ENCODE data around the gene CENPVL1.

The CENPVL1 gene

DNA sequence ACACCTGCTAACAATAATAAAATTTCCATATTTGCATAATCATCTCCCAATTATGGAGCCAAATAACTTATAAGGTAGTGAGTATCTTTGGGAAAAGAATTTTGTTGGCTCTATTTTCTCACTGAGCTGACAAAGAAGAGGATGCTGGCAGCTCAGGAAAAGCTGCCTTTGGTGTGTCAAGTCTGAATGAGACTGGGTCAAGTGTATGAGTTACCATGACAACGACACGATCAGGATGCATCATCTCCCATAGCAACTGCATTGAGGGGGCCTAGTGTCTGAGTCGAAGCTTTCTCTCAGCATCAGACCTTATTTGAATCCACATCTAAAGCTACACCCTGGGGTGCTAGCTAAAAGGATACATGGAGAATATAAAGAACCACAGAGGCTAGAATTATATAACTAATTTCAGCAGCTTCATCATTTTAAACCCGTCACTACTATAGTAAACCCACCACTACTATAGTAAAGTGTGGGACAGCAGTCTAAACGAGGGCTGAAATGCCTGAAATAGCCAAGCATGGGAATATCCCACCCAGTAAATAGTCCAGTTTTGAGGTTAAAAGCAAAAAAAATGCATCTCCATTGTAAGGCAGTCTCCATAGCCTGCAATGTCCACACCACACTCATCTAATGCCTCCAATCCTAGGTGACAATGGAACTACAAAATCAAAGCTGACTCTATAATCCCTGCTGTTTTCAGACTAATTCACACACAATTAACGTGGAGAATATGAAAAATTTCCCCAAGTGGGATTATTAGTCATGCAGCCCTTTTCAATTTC is 48.9 kb downstream of the CENPVL1 start:
- Histone ChIP-seq H3K36me3 (no peaks in the 10 kb centered on the region), H3K27me3 (ENCODE audit: insufficient read depth, low read depth, severe bottlenecking) (peaks cover 39% of the 10 kb centered on the region), H3K4me3 (ENCODE audit: low read depth, low read length) (no peak overlapping the region), H3K9me3 (ENCODE audit: severe bottlenecking) (no peaks in the 10 kb centered on the region), H3K27ac (no peak overlapping the region)
- TF ChIP-seq, protein P1, sequence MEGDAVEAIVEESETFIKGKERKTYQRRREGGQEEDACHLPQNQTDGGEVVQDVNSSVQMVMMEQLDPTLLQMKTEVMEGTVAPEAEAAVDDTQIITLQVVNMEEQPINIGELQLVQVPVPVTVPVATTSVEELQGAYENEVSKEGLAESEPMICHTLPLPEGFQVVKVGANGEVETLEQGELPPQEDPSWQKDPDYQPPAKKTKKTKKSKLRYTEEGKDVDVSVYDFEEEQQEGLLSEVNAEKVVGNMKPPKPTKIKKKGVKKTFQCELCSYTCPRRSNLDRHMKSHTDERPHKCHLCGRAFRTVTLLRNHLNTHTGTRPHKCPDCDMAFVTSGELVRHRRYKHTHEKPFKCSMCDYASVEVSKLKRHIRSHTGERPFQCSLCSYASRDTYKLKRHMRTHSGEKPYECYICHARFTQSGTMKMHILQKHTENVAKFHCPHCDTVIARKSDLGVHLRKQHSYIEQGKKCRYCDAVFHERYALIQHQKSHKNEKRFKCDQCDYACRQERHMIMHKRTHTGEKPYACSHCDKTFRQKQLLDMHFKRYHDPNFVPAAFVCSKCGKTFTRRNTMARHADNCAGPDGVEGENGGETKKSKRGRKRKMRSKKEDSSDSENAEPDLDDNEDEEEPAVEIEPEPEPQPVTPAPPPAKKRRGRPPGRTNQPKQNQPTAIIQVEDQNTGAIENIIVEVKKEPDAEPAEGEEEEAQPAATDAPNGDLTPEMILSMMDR (IDR thresholded peaks at IDR 0.05; ENCODE audit: low read depth, low read length) = no peak
- DNase-seq = no peak

DNA sequence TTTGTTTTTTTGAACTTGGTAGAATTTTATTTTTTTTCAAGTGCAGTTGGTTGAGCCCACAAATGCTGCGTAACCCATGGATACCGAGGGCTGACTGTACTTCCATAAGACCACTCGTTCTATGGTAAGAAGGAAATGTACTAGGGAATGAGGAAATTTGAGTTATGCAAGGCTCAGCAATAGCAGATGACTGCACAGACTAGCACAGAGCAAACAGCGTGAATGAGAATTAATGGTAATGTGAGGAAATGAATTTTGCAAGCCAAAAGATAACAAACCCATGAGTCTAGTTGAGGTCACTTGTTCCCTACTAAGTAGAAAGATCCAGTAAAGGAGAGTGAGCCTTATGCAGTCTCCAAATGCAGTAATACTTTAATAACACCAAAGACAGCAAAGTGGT is 50.3 kb downstream of the CENPVL1 start:
- Histone ChIP-seq H3K4me3 (ENCODE audit: low read depth, low read length) (no peak overlapping the region), H3K27me3 (ENCODE audit: insufficient read depth, low read depth, severe bottlenecking) (peaks cover 47% of the 10 kb centered on the region), H3K36me3 (no peaks in the 10 kb centered on the region), H3K27ac (no peak overlapping the region), H3K9me3 (ENCODE audit: severe bottlenecking) (no peaks in the 10 kb centered on the region)
- TF ChIP-seq, protein P1 (IDR thresholded peaks at IDR 0.05; ENCODE audit: low read depth, low read length) = no peak
- DNase-seq = no peak
